ENCODE results near the gene CDYL2. TPM values are rescaled to one million over a fixed set of nuclear protein-coding genes. Genes with fewer than 3 reads are reported as not detected.

The CDYL2 gene
- polyA plus RNA-seq, 1 of the 3 experiments (the other 2 are of a cell fraction) = 0.03 TPM

DNA sequence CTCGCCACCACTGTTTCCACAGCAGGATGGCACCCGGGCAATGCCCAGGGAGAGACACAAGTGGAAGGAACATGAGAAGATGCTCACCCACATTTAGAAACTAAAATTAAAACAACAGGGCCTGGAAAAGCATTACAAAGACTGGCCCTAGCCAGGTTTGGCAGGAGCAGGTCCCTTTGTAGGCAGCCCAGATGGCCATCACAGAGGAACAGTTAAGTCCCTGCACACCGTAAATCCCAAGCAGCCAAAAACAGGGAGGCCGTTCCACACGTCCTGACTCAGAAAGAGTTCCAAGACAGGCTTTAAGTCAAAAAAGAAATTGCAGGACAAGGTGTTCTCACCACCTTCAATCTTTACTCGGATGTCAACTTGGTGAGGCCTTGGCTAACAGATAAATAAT is 136.5 kb downstream of the CDYL2 start:
- DNase-seq = no peak
- 45% methylated on average over 6 of the region's 6 CpGs for WGBS (ENCODE audit: low lambda C conversion rate)
- POLR2A ChIA-PET = no interaction called here
- no peak overlapping the region for H3K4me2 ChIP-seq
- H3K9me3 ChIP-seq = no peaks in the 10 kb centered on the region
- no peaks in the 10 kb centered on the region for H3K4me1 ChIP-seq (ENCODE audit: control insufficient read depth in 1 of 2, insufficient read depth in 2 of 2, low read depth in 1 of 2, low read length in 1 of 2)
- TF ChIP-seq POLR2AphosphoS5 (IDR thresholded peaks at IDR 0.05; ENCODE audit: low read depth, low read length) = no peak
- no peak for TF ChIP-seq MXI1 (IDR thresholded peaks at IDR 0.05; ENCODE audit: low read depth, low read length)
- no peak for TF ChIP-seq CHD2 (IDR thresholded peaks at IDR 0.05; ENCODE audit: low read length, partially characterized antibody)
- TF ChIP-seq, protein P1, sequence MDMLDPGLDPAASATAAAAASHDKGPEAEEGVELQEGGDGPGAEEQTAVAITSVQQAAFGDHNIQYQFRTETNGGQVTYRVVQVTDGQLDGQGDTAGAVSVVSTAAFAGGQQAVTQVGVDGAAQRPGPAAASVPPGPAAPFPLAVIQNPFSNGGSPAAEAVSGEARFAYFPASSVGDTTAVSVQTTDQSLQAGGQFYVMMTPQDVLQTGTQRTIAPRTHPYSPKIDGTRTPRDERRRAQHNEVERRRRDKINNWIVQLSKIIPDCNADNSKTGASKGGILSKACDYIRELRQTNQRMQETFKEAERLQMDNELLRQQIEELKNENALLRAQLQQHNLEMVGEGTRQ (IDR thresholded peaks at IDR 0.05; ENCODE audit: borderline replicate concordance, low read depth, low read length) = no peak
- no peak for TF ChIP-seq JUND (IDR thresholded peaks at IDR 0.05)
- TF ChIP-seq NRF1 (IDR thresholded peaks at IDR 0.05; ENCODE audit: low read depth, low read length) = no peak
- TF ChIP-seq RAD21 (IDR thresholded peaks at IDR 0.05; ENCODE audit: low read length) = no peak
- TF ChIP-seq GATA2 (CRISPR knock-in tag; IDR thresholded peaks at IDR 0.05) = no peak
- TF ChIP-seq, protein P2, sequence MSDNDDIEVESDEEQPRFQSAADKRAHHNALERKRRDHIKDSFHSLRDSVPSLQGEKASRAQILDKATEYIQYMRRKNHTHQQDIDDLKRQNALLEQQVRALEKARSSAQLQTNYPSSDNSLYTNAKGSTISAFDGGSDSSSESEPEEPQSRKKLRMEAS (IDR thresholded peaks at IDR 0.05; ENCODE audit: low read depth) = no peak
- TF ChIP-seq, protein P3, sequence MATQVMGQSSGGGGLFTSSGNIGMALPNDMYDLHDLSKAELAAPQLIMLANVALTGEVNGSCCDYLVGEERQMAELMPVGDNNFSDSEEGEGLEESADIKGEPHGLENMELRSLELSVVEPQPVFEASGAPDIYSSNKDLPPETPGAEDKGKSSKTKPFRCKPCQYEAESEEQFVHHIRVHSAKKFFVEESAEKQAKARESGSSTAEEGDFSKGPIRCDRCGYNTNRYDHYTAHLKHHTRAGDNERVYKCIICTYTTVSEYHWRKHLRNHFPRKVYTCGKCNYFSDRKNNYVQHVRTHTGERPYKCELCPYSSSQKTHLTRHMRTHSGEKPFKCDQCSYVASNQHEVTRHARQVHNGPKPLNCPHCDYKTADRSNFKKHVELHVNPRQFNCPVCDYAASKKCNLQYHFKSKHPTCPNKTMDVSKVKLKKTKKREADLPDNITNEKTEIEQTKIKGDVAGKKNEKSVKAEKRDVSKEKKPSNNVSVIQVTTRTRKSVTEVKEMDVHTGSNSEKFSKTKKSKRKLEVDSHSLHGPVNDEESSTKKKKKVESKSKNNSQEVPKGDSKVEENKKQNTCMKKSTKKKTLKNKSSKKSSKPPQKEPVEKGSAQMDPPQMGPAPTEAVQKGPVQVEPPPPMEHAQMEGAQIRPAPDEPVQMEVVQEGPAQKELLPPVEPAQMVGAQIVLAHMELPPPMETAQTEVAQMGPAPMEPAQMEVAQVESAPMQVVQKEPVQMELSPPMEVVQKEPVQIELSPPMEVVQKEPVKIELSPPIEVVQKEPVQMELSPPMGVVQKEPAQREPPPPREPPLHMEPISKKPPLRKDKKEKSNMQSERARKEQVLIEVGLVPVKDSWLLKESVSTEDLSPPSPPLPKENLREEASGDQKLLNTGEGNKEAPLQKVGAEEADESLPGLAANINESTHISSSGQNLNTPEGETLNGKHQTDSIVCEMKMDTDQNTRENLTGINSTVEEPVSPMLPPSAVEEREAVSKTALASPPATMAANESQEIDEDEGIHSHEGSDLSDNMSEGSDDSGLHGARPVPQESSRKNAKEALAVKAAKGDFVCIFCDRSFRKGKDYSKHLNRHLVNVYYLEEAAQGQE (IDR thresholded peaks at IDR 0.05; ENCODE audit: low read depth, low read length) = no peak
- TF ChIP-seq FOXJ3 (CRISPR knock-in tag; IDR thresholded peaks at IDR 0.05) = no peak
- TF ChIP-seq TAF1 (IDR thresholded peaks at IDR 0.05; ENCODE audit: borderline replicate concordance, low read depth, low read length) = no peak
- no peak for TF ChIP-seq FOXM1 (IDR thresholded peaks at IDR 0.05; ENCODE audit: low read depth)
- no peak for TF ChIP-seq TEAD4 (IDR thresholded peaks at IDR 0.05; ENCODE audit: borderline replicate concordance, insufficient read depth)
- no peak for TF ChIP-seq FOSL2 (IDR thresholded peaks at IDR 0.05; ENCODE audit: borderline replicate concordance, low read depth)
- TF ChIP-seq, protein P4, sequence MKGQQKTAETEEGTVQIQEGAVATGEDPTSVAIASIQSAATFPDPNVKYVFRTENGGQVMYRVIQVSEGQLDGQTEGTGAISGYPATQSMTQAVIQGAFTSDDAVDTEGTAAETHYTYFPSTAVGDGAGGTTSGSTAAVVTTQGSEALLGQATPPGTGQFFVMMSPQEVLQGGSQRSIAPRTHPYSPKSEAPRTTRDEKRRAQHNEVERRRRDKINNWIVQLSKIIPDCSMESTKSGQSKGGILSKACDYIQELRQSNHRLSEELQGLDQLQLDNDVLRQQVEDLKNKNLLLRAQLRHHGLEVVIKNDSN (IDR thresholded peaks at IDR 0.05; ENCODE audit: borderline replicate concordance, low read depth) = no peak
- no peak for TF ChIP-seq ELF1 (IDR thresholded peaks at IDR 0.05)
- CTCF ChIA-PET = no interaction called here
- H3K4me3 ChIP-seq (ENCODE audit: low read depth in 2 of 2, low read length in 1 of 2) = no peak overlapping the region
- H3K79me2 ChIP-seq (ENCODE audit: insufficient read depth) = no peaks in the 10 kb centered on the region
- no peak overlapping the region for H3K9ac ChIP-seq
- H3K27ac ChIP-seq (ENCODE audit: low read depth in 2 of 2, low read length in 1 of 2) = no peak overlapping the region
- no peaks in the 10 kb centered on the region for H3K36me3 ChIP-seq (replicated peaks in 1 of 2; ENCODE audit: control insufficient read depth in 1 of 2, insufficient read depth in 2 of 2, low read length in 1 of 2)
- no peaks in the 10 kb centered on the region for H4K20me1 ChIP-seq (ENCODE audit: insufficient read depth)
- H2AFZ ChIP-seq (ENCODE audit: low read depth) = no peak overlapping the region
- H3K27me3 ChIP-seq (ENCODE audit: insufficient read depth) = no peaks in the 10 kb centered on the region
- H3K9me2 ChIP-seq = no peaks in the 10 kb centered on the region
- H3F3A ChIP-seq (replicated peaks; ENCODE audit: insufficient read depth) = no peaks in the 10 kb centered on the region
